Lung microvascular endothelial cell (primary cell): ENCODE measurements around the gene CNTN6. TPM values are rescaled to one million over a fixed set of nuclear protein-coding genes. Genes with fewer than 3 reads are reported as not detected.

Source experiments
- DNase-seq, 2 donors: peaks; one replicate each; pipeline versions ENCODE4 v3.0.0 to v3.0.0-alpha.2; 2010; ENCODE audit warnings: low read depth in 2 of 2
- total RNA-seq: library from RNA; depleted of rRNA; stranded (reverse); fragments of >200 nt; gene quantifications from 2 replicates; pipeline ENCODE4 v1.2.1, GENCODE V29; 2014

CNTN6 gene
- total RNA-seq, 1 donor from 2014 or later = not detected

DNA sequence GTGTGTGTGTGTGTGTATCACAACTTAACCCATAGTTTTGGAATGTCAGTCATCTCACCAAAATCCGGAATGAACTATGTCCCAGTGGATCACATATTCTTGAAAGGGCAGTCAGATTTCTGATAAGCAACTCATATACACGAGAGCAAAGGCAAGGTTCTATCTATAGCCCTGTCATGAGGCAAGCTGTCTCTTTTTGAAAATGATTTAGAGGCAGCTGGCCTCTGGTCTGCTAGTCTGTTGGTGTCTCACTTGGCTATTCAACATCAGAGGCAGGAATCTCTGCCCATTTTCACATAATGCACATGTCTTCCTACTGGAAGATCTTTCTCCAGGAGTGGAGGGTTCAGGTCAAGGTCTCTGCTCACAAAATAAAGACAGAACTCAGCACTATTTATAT lies 79.8 kb downstream of the CNTN6 start:
- DNase-seq = no peak

DNA sequence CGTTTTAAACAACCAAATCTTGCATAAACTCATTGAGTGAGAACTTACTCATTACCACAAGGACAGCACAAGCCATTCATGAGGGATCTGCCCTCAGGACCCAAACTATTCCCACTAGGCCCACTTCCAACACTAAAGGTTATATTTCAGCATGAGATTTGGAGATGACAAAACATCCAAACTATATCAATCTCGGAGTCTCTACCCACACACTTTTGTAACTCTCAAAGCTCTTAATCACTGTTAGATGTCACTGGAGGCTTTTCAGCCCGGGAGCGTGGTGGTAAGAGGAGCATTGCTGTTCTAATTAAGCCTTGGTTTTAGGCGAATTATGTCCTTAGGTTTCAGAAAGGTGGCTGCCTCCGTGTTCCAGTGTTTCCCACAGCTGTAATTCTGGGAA lies 86.3 kb downstream of the CNTN6 start:
- DNase-seq = no peak

DNA sequence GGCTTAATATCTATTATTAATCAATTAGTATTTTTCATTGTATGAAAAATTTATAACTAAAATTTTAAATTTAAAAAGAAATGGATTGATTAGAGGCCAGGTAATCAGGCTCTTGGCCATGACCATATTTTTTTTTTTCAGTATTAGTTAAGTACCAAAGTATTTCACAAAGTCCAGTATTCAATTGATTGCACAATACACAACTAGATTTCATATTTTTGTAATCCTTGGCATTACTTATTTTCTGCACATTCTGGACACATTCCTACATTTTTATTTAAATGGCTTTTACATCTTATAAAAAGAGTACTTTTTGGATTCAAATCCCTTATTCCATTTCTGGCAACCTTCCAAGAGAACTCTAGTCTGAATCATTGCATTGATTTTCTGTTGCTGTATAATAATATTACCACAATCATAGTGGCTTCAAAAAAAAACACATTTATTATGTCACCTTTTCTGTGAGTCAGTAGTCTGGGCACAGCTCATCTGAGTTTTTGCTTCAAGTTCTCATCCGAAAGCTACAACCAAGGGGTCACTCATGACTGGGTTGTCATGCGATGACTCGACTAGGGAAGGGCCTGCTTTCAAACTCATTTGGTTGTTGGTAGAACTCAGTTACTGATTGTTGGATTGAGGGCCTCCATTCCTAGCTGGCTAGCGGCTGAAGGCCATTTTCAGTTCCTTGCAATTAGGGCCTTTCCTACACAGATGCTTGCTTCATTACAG lies 90.7 kb downstream of the CNTN6 start:
- DNase-seq = no peak

DNA sequence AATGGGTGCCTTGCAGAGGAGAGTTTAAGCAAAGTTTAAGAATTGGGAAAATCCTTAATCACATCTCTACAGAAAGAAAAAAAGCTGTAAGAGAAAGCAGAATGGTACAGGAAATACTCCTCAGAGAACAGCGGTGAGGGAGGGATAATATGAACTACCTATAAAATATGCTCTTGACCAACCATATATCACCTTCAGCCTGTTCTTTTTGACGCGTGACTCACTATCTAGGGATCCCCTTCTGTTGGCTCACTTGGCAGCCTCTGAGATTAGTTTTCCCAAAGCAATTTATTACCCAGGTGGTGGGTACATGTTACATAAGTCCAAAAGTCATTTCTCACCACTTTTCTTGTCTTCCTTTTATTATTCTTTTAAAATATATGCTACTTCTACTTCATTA lies 97.7 kb downstream of the CNTN6 start:
- no peak for DNase-seq

DNA sequence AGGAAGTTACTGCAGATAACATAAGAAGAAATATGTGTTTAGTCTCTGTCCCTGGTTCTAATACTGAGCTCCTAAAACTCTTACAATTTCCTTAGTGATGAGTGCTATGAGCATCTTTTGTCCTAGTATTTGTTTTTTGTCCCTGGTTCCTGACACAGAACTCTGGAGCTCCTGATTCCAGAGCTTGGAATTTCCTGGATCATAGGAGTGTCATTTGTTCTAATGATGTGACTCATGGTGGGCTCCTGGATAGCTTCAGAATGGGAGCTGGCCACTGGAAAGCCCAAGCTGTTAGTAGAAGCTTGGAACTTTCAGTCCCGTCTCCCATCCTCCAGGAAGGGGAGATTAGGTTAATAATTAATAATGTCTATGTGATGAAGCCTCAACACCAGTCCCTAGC lies 98.2 kb downstream of the CNTN6 start:
- DNase-seq = no peak

DNA sequence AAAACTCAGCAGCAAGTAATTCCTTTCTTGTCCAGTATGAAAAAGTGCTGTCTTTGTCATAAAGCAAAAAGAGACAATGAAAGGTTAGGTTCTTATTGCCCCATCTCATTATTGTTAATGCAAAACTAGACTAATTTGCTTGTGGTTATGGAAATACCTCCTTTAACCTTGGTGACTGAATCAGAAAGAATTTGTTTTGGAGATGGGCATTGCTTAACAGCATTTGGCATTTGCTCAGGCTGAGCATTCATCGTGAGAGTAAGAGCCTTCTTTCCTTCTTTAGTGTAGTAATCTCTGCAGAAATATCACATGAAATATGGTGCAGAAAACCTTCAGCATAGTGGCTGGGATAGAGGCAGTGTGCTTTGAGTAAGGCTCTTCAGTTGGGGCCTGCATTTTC lies 103.1 kb downstream of the CNTN6 start:
- DNase-seq = no peak

DNA sequence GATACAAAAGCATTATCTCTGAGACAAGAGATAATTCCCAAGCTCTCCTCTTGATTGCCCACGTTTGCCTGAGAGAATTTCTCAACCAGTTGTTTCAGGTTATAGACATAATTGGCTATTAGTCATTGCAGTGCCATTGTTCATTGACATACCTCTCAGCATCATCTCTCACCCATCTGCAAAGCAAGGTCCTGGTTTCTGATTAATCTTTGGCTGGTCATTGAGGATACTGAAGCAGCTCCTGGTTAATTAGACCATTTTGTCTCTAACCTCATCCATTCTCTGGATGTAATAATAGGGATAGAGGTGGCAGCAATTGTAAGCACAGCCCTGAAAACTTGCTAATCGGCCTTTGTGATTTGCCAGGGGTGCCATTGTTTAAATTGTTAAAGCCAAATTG lies 104.2 kb downstream of the CNTN6 start:
- no peak for DNase-seq

DNA sequence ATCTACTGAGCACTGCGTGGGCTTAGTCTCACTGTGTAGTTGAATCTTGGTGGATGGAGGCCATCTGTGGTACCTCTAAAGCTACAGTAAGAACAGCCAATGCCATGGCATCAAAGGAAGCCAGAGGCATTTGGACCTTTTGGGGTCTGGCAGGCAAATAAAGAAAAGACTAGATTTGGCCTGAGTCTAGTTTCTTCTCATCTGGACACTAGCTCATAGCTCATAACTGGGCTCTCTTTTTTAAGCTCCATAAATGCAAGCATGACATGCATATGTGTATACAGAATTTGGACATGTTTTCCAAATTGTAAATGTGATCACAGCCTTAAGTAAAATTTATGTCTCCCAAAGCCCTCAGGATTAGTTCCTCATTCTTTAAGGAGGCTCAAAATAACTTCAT lies 107.5 kb downstream of the CNTN6 start:
- no peak for DNase-seq

DNA sequence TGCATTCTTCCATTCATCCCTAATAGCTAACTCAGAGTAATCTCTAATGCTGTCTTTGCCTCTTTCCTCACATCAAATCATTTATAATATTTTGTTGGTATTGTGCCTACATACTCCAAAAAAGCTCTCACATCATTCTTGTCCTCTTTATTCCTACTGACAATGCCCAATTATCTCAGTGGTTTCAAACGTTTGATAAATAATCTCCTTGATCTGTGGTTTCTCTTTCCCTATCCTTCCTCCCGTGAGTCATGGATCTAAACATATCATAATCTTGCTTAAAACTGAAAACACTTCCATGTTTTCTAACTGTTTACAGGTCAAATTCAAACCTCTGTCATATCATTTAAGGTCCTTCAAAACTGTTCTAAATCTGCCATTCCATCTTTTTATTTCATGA lies 115.1 kb downstream of the CNTN6 start:
- DNase-seq = no peak

DNA sequence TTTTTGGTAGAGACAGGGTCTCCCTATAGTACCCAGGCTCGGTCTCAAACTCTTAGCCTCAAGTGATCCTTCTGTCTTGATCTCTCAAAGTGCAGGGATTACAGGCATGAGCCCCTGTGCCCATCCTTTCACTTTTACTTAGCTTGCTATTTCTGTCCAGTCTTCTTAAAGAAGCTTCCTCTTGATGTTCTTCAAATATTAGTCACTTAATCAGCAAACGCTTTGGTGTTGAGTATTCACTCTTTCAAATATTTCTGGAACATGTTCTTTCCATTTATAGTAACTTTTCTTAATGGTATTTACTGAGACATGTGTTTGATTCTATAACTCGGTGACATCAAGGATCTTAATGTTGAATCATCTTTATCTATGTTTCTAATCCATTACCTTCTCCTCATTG lies 122.1 kb downstream of the CNTN6 start:
- no peak for DNase-seq

DNA sequence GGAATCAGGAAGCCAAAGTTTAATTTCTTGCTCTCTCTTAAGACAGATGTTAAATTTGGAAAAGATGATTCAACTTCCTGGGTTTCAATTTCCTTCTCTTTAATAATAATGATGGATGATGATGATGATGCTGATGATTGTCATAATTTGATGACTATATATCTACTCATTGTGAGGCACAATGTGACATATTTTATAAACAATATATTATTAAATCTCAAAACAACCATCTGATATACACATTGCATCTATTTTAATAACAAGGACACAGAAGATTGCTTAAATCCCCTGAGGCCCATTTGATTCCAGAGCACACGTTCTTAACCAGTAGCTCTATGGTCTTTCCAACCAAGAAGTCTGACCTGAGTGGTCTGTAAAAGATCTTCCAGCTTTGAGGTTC lies 124.0 kb downstream of the CNTN6 start:
- DNase-seq = no peak

DNA sequence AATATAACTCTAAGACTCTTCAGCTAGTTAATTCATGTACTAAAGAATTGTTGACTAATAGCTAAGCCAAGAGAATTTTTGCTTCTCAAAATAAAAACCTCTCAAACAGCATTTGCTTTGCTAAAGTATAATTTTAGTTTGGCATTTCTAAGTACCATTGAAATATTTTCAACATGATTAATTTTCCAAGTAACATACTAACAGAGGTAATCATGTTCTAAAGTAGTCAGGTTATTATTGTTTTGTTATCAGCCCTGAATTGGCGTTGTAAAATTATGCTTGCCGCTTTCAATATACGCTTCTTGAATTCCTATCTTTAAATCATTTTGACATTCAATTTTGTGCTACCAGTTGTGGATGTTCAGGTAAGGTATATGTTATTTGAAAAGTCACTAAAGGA lies 134.3 kb downstream of the CNTN6 start:
- DNase-seq = no peak

DNA sequence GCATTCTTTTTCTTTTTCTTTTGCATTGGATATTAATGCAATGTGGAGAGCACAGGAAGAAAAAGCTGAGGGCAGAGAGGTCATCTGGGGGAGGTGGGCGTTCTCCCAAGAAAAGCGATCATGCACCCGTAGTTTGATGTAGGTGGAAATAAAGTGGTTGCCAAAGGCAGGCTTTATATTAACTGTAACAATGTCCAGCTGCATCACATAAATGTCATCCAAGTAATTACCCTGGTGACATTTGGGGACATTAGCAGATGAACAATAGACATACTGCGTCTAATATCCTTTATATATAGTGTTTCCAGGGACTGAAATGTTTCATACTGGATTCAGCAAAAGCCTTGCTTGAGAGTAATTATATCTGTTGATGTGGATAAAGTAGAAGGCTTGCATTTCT lies 135.5 kb downstream of the CNTN6 start:
- no peak for DNase-seq

DNA sequence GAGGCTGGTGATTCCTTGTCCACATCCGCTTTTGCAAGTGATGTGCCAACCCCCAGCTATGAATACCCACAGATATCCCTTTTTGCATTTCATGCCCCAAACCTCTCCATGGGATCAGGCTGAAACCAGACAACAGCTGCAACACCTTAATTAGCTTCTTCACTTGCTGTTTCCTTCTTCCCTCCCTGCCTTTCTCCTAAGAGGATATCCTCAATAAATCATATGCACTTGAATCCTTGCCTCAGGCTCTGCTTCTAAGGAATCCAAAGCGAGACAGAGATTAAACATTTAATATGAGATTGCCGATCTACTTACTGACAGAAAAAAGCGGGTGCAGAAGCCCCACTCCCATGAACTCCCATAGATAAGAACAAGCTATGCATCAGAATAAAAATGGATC lies 138.1 kb downstream of the CNTN6 start:
- DNase-seq = no peak

DNA sequence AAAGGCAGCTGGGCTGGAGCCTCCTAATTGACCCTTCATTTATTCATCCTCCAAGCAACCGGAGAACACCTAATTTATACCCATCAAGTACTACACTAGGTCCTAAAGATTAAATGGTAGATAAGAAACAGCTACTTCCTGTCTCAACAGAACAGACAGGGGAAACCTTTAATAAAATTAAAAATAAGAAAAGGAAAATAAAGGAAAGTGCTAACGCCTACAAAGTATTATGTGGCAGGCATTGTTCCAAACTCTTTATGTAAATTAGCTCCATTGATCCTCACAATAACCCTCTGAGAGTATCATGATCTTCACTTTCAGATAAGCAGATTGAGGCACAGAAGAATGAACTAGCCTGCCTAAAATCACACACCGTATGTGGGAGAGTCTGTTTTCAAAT lies 139.5 kb downstream of the CNTN6 start:
- no peak for DNase-seq

DNA sequence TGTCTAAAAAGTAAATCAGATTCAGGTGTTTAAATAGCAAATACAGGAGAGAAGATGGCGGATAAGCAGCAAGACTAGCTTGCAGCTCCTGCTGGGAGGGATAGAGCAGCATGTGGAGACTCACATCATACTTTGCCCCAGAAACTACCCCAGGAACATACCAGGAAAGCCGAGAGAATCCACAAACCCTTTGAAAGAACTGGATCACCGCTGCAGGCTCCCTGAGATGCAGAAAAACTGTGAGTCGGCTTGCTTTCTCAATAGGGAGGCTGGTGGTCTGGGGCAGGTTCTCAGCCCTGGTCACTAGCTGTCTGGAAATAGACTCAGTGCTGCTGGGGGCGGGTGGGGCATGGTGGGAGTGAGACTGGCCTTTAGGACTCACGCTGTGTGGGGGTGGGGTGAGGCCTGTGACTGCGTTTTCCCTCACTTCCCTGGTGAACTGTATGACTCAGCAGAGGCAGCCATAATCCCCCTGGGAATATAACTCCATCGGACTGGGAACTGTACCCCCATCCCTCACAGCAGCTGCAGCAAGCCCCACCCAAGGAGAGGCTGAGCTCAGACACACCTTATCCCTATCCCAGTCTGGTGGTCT lies 142.8 kb downstream of the CNTN6 start:
- no peak for DNase-seq

DNA sequence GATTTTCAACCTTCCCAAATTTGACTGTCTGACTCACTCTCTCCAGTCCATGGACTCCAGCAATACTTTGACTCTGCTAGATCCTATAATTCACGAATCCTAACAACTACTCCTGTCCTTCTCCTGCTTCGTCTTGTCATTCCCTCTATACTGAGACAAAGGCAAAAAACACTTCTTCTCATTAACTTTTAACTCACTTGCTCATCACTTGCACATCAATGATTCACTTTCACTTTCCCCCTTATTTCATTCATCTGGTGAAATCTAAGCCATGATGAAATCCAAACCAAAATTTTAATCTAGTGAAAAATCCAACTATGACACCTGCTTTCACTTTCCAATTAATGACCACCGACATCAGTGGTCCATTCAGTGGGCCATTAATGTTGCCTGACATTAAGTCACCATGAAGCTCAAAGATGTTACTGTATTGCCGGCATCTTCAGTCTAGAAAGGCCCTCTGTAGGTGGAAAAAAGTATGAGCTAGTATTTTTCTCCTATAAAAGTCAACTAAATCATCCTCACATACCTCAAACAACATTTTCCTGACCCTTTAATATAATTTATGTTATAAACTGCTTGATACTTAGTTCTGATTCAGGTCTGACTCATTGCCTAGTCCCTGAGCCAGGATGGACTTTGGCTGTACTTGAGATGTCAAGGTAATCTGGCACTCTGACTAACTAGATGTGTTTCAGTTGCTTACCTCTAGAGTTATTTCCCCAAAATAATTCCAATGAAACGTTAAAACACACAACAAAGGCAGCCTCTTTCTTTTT lies 158.6 kb downstream of the CNTN6 start:
- no peak for DNase-seq

DNA sequence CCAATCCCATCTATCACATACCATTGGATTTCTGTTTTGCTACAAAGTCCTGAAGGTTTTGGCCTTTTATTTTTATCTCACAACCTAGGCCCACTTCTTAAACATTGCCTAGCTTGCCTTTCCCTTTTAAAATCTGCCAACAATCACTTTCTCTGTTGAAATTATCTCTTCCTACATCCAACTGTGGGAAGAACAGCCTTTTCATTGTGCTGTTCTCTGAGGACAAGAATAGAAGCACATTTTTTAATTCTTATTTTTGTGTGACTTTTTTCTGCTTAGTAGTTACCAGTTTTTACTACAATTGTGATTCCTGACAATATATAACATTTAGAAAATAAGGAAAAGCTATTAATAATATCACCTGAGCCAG lies 159.2 kb downstream of the CNTN6 start:
- no peak for DNase-seq

DNA sequence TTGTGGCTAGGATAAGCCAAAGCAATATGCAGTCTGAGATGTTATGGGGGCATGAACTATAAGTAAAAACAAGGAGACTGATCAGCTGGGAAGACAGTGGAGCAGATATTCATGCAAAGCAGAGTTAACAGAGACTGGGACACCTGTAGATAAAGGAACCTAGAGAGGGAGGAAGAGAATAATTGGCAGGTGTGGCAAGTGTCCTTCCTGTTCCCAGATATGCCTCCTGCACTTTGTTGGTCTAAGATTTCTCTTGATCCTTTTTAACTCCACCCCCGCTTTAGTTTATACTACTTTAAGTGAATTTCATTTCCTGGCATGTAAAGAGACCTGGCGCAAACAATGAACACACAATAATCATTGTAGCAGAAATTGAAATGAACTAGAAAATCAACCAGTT lies 169.4 kb downstream of the CNTN6 start:
- no peak for DNase-seq

DNA sequence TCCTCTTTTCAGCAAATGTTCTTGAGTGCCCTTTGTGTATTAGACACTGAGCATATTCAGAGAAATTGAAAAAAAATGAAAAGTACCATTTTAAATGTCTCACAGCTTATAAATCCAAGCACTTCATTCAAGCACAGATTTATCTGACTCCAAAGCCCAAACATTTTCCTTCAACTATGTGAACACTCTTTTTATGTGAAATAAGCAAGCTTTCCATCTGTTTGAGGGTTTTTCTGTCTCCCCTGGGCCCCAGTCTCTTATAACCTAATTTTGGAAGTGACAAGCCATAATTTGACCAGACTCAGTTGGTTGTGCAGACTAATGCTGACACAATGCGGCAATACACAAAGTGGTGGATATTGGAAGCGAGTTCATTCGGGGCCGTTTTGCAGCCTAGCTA lies 170.3 kb downstream of the CNTN6 start:
- no peak for DNase-seq

DNA sequence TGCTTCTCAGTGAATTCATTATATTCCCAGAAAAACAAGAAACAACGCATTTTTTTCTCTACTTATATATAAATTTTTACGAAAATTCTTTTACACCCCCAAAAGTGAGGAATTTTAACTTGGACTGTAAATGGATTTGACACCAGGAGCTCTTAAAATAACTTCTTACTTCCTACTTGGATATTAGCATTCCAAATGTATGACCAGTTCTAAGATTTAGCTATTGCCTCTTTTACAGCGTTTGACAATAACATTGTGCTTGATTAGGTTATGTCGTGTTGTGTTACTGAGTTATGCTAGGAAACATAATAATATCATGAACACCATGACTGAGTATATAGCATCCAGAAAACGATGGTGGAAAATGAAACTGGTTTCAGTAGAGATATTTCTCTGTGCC lies 177.0 kb downstream of the CNTN6 start:
- no peak for DNase-seq

DNA sequence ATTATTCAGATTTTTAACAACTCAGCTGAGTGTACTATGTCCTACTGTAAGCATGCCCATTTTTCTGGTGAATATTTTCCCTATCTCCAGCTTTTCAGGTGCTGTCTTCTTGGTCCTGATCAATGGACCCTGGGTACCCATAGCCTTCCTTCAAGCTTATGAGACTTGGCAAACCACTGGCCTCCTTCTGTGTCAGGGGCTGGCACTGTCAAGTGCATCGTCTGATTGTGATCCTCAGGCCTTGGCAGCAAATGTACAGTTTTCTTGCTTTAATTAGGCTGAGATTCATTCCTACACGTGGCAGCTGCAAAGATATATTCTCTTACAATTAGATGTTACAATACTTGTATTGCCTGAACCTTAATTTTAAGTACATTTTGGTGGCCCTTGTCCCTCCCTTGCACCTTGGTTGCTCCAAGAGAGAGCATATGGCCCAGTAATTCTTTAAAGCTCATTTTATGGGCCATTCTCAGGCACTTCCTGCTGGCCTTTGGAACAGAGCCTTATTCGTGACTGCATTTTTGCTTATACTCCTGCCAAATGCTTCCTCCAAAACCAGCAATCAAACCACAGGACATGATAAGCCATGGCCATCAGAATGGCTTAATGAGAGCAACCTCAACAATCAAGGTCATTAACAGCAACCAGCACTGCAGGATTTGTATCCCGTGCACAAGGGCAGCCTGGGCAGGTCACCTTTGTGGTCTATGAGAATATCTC lies 179.9 kb downstream of the CNTN6 start:
- no peak for DNase-seq
